ENCODE results near the gene ITM2C.

The ITM2C gene

GRCh38 chr2:230919681-230920080 lies 54.9 kb downstream of the ITM2C start:
- Histone ChIP-seq H3K4me3 (ENCODE audit: insufficient read depth in 1 of 2, low read depth in 1 of 2, low read length in 2 of 2) (no peak overlapping the region), H3K23ac (ENCODE audit: low read length in 2 of 2) (no peak overlapping the region), H3K36me3 (ENCODE audit: control insufficient read depth in 1 of 2, insufficient read depth in 2 of 2, low read depth in 1 of 2, low read length in 2 of 2) (no peaks in the 10 kb centered on the region), H2BK15ac (ENCODE audit: low read depth, poor library complexity, severe bottlenecking) (no peak overlapping the region), H2AK5ac (ENCODE audit: low read length, severe bottlenecking) (no peak overlapping the region), H3K4me1 (ENCODE audit: control insufficient read depth, insufficient read depth, low read depth, low read length) (peaks cover 2% of the 10 kb centered on the region), H3K4ac (ENCODE audit: low read depth in 1 of 2, low read length in 2 of 2) (no peak overlapping the region), H3K18ac (ENCODE audit: low read depth in 1 of 2, low read length in 2 of 2) (no peak overlapping the region), H3K9ac (ENCODE audit: low read length) (no peak overlapping the region), H3K14ac (ENCODE audit: low read length in 2 of 2) (no peak overlapping the region), H4K8ac (ENCODE audit: low read length) (no peak overlapping the region), H2BK120ac (ENCODE audit: low read depth, low read length) (no peak overlapping the region), H3K4me2 (ENCODE audit: low read length, poor library complexity, severe bottlenecking) (no peak overlapping the region), H3K27ac (ENCODE audit: low read length, poor library complexity, severe bottlenecking) (no peak overlapping the region), H3K9me3 (ENCODE audit: control insufficient read depth, low read length) (no peaks in the 10 kb centered on the region), H4K91ac (ENCODE audit: low read length) (no peak overlapping the region), H2BK5ac (ENCODE audit: low read depth, low read length, poor library complexity, severe bottlenecking) (no peak overlapping the region), H3K79me1 (replicated peaks; ENCODE audit: low read length, poor library complexity, severe bottlenecking) (no peaks in the 10 kb centered on the region), H3K27me3 (ENCODE audit: control insufficient read depth in 1 of 2, insufficient read depth in 1 of 2, low read length in 2 of 2) (peaks cover 31 to 62% of the 10 kb centered on the region in 2 experiments), H2AFZ (ENCODE audit: low read depth, low read length) (no peak overlapping the region), H2BK12ac (ENCODE audit: low read length in 2 of 2) (no peak overlapping the region)
- DNase-seq = no peak
- no CpG with 5 or more reads among the region's 2 CpGs for WGBS

- Histone ChIP-seq H3K9me3 (ENCODE audit: control insufficient read depth, low read length) (no peaks in the 10 kb centered on the region), H2BK5ac (ENCODE audit: low read depth, low read length, poor library complexity, severe bottlenecking) (no peak overlapping the region), H3K18ac (ENCODE audit: low read depth in 1 of 2, low read length in 2 of 2) (no peak overlapping the region), H3K4me1 (ENCODE audit: control insufficient read depth, insufficient read depth, low read depth, low read length) (peaks cover under 1% of the 10 kb centered on the region), H4K91ac (ENCODE audit: low read length) (no peak overlapping the region), H2BK15ac (ENCODE audit: low read depth, poor library complexity, severe bottlenecking) (no peak overlapping the region), H4K8ac (ENCODE audit: low read length) (no peak overlapping the region), H2AFZ (ENCODE audit: low read depth, low read length) (no peak overlapping the region), H3K36me3 (ENCODE audit: control insufficient read depth in 1 of 2, insufficient read depth in 2 of 2, low read depth in 1 of 2, low read length in 2 of 2) (no peaks in the 10 kb centered on the region), H2BK12ac (ENCODE audit: low read length in 2 of 2) (no peak overlapping the region), H3K27me3 (ENCODE audit: control insufficient read depth in 1 of 2, insufficient read depth in 1 of 2, low read length in 2 of 2) (peaks cover 31 to 57% of the 10 kb centered on the region in 2 experiments), H3K4ac (ENCODE audit: low read depth in 1 of 2, low read length in 2 of 2) (no peak overlapping the region), H2BK120ac (ENCODE audit: low read depth, low read length) (no peak overlapping the region), H2AK5ac (ENCODE audit: low read length, severe bottlenecking) (no peak overlapping the region), H3K4me3 (ENCODE audit: insufficient read depth in 1 of 2, low read depth in 1 of 2, low read length in 2 of 2) (no peak overlapping the region), H3K79me1 (replicated peaks; ENCODE audit: low read length, poor library complexity, severe bottlenecking) (no peaks in the 10 kb centered on the region), H3K9ac (ENCODE audit: low read length) (no peak overlapping the region), H3K4me2 (ENCODE audit: low read length, poor library complexity, severe bottlenecking) (no peak overlapping the region), H3K14ac (ENCODE audit: low read length in 2 of 2) (no peak overlapping the region), H3K27ac (ENCODE audit: low read length, poor library complexity, severe bottlenecking) (no peak overlapping the region), H3K23ac (ENCODE audit: low read length in 2 of 2) (no peak overlapping the region)
- 81% methylated on average over 2 of the region's 2 CpGs for WGBS
- no peak for DNase-seq
These were observed 55.4 kb downstream of the ITM2C start for GRCh38 chr2:230920167-230920566.

- WGBS = 66% methylated on average over 9 of the region's 11 CpGs
- no peak overlapping the region for H3K9ac ChIP-seq (ENCODE audit: low read length)
- peak overlapping the region in 1 of 2 experiments; percentile 18 for H3K14ac ChIP-seq (ENCODE audit: low read length in 2 of 2)
- H2BK12ac ChIP-seq (ENCODE audit: low read length in 2 of 2) = no peak overlapping the region
- no peaks in the 10 kb centered on the region for H3K79me1 ChIP-seq (replicated peaks; ENCODE audit: low read length, poor library complexity, severe bottlenecking)
- H3K27me3 ChIP-seq (ENCODE audit: control insufficient read depth in 1 of 2, insufficient read depth in 1 of 2, low read length in 2 of 2) = peaks cover 31 to 51% of the 10 kb centered on the region in 2 experiments
- no peak overlapping the region for H2BK120ac ChIP-seq (ENCODE audit: low read depth, low read length)
- no peak overlapping the region for H2AK5ac ChIP-seq (ENCODE audit: low read length, severe bottlenecking)
- H3K4me3 ChIP-seq (ENCODE audit: insufficient read depth in 1 of 2, low read depth in 1 of 2, low read length in 2 of 2) = no peak overlapping the region
- H2BK5ac ChIP-seq (ENCODE audit: low read depth, low read length, poor library complexity, severe bottlenecking) = no peak overlapping the region
- no peaks in the 10 kb centered on the region for H3K9me3 ChIP-seq (ENCODE audit: control insufficient read depth, low read length)
- H3K36me3 ChIP-seq (ENCODE audit: control insufficient read depth in 1 of 2, insufficient read depth in 2 of 2, low read depth in 1 of 2, low read length in 2 of 2) = no peaks in the 10 kb centered on the region
- no peaks in the 10 kb centered on the region for H3K4me1 ChIP-seq (ENCODE audit: control insufficient read depth, insufficient read depth, low read depth, low read length)
- no peak overlapping the region for H3K4ac ChIP-seq (ENCODE audit: low read depth in 1 of 2, low read length in 2 of 2)
- H2AFZ ChIP-seq (ENCODE audit: low read depth, low read length) = no peak overlapping the region
- no peak overlapping the region for H3K4me2 ChIP-seq (ENCODE audit: low read length, poor library complexity, severe bottlenecking)
- H3K23ac ChIP-seq (ENCODE audit: low read length in 2 of 2) = no peak overlapping the region
- H4K8ac ChIP-seq (ENCODE audit: low read length) = no peak overlapping the region
- H3K27ac ChIP-seq (ENCODE audit: low read length, poor library complexity, severe bottlenecking) = no peak overlapping the region
- H2BK15ac ChIP-seq (ENCODE audit: low read depth, poor library complexity, severe bottlenecking) = no peak overlapping the region
- H3K18ac ChIP-seq (ENCODE audit: low read depth in 1 of 2, low read length in 2 of 2) = no peak overlapping the region
- no peak overlapping the region for H4K91ac ChIP-seq (ENCODE audit: low read length)
- DNase-seq = no peak
These were observed 57.3 kb downstream of the ITM2C start for GRCh38 chr2:230921806-230922595.

- no peak overlapping the region for H3K23ac ChIP-seq (ENCODE audit: low read length in 2 of 2)
- no peak overlapping the region for H4K8ac ChIP-seq (ENCODE audit: low read length)
- no peak overlapping the region for H3K27ac ChIP-seq (ENCODE audit: low read length, poor library complexity, severe bottlenecking)
- no peak overlapping the region for H2AK5ac ChIP-seq (ENCODE audit: low read length, severe bottlenecking)
- no peak overlapping the region for H2BK5ac ChIP-seq (ENCODE audit: low read depth, low read length, poor library complexity, severe bottlenecking)
- no peak overlapping the region for H2BK15ac ChIP-seq (ENCODE audit: low read depth, poor library complexity, severe bottlenecking)
- H2BK120ac ChIP-seq (ENCODE audit: low read depth, low read length) = no peak overlapping the region
- no peak overlapping the region for H3K18ac ChIP-seq (ENCODE audit: low read depth in 1 of 2, low read length in 2 of 2)
- H3K79me1 ChIP-seq (replicated peaks; ENCODE audit: low read length, poor library complexity, severe bottlenecking) = no peaks in the 10 kb centered on the region
- no peak overlapping the region for H3K4me2 ChIP-seq (ENCODE audit: low read length, poor library complexity, severe bottlenecking)
- peaks cover 35 to 50% of the 10 kb centered on the region in 2 experiments for H3K27me3 ChIP-seq (ENCODE audit: control insufficient read depth in 1 of 2, insufficient read depth in 1 of 2, low read length in 2 of 2)
- no peak for DNase-seq
- H2AFZ ChIP-seq (ENCODE audit: low read depth, low read length) = no peak overlapping the region
- H4K91ac ChIP-seq (ENCODE audit: low read length) = no peak overlapping the region
- H3K36me3 ChIP-seq (ENCODE audit: control insufficient read depth in 1 of 2, insufficient read depth in 2 of 2, low read depth in 1 of 2, low read length in 2 of 2) = no peaks in the 10 kb centered on the region
- no peak overlapping the region for H3K14ac ChIP-seq (ENCODE audit: low read length in 2 of 2)
- no peak overlapping the region for H3K4ac ChIP-seq (ENCODE audit: low read depth in 1 of 2, low read length in 2 of 2)
- H3K4me1 ChIP-seq (ENCODE audit: control insufficient read depth, insufficient read depth, low read depth, low read length) = no peaks in the 10 kb centered on the region
- H3K9ac ChIP-seq (ENCODE audit: low read length) = no peak overlapping the region
- no peak overlapping the region for H2BK12ac ChIP-seq (ENCODE audit: low read length in 2 of 2)
- no peak overlapping the region for H3K4me3 ChIP-seq (ENCODE audit: insufficient read depth in 1 of 2, low read depth in 1 of 2, low read length in 2 of 2)
- WGBS = 96% methylated on average over 14 of the region's 16 CpGs
- no peaks in the 10 kb centered on the region for H3K9me3 ChIP-seq (ENCODE audit: control insufficient read depth, low read length)
These were observed 58.4 kb downstream of the ITM2C start for GRCh38 chr2:230922951-230923717.

Data from mesenchymal stem cell (in vitro differentiated cells and primary cell).